Natural killer cell treated with Interleukin-12 subunit alpha and Interleukin-12 subunit beta and Interleukin-15 and Interleukin-18, amount 100 ng/mL, for 72 hours (primary cell): ENCODE results near the gene CRYBA2. TPM values are rescaled to one million over a fixed set of nuclear protein-coding genes. Genes with fewer than 3 reads are reported as not detected.

Experiments
- ATAC-seq, 2 donors: fragments of 150-1000 bp; cut with Tn5 transposase in 1 of 2; sonication (Bioruptor Pico), chemical (Tn5 transposase) in 1 of 2; 2 replicates each; pipeline ENCODE4 v1.10.0; 2021
- DNase-seq: peaks from one replicate; pipeline ENCODE4 v3.0.0; 2022; ENCODE audit warnings: low spot score
- H3K27ac Mint-ChIP-seq, 2 donors: 1 replicate in 1 of 2; 2 replicates in 1 of 2; pipeline ENCODE4 v1.8.0; 2022; ENCODE audit warnings: mixed read lengths in 2 of 2, mild to moderate bottlenecking in 1 of 2, moderate library complexity in 1 of 2
- H3K27me3 Mint-ChIP-seq, 2 donors: 1 replicate in 1 of 2; 2 replicates in 1 of 2; pipeline ENCODE4 v1.8.0; 2022; ENCODE audit warnings: mixed read lengths in 2 of 2
- H3K36me3 Mint-ChIP-seq: one replicate; pipeline ENCODE4 v1.8.0; 2022; ENCODE audit warnings: mixed read lengths
- H3K4me1 Mint-ChIP-seq, 2 donors: 1 replicate in 1 of 2; 2 replicates in 1 of 2; pipeline ENCODE4 v1.8.0; 2022; ENCODE audit warnings: low read depth in 2 of 2, mixed read lengths in 2 of 2, mild to moderate bottlenecking in 1 of 2
- H3K4me3 Mint-ChIP-seq: one replicate; pipeline ENCODE4 v1.8.0; 2022; ENCODE audit warnings: mixed read lengths
- H3K9me3 Mint-ChIP-seq: 2 replicates; pipeline ENCODE4 v1.8.0; 2022; ENCODE audit warnings: mixed read lengths
- total RNA-seq, 2 donors: library from RNA; stranded (reverse); gene quantifications; one replicate each; pipeline ENCODE4 v1.2.3, GENCODE V29; 2022

CRYBA2 gene
- total RNA-seq, 2 donors from 2014 or later = not detected

GRCh38 chr2:219028996-219029828 lies 36.0 kb upstream of the CRYBA2 start:
- no peaks in the 10 kb centered on the region for H3K4me1 Mint-ChIP-seq
- ATAC-seq (peak; percentile 8 to 15), DNase-seq (no peak)
- no peaks in the 10 kb centered on the region for H3K9me3 Mint-ChIP-seq
- H3K36me3 Mint-ChIP-seq = no peaks in the 10 kb centered on the region
- H3K4me3 Mint-ChIP-seq = no peak overlapping the region
- no peak overlapping the region for H3K27ac Mint-ChIP-seq
- peaks cover 17 to 25% of the 10 kb centered on the region in 2 donors for H3K27me3 Mint-ChIP-seq

GRCh38 chr2:219028141-219028540 lies 34.9 kb upstream of the CRYBA2 start:
- Mint-ChIP-seq H3K4me3 (no peak overlapping the region), H3K9me3 (no peaks in the 10 kb centered on the region), H3K27me3 (peaks cover 9 to 14% of the 10 kb centered on the region in 2 donors), H3K36me3 (no peaks in the 10 kb centered on the region), H3K27ac (no peak overlapping the region), H3K4me1 (no peaks in the 10 kb centered on the region)
- ATAC-seq (no peak), DNase-seq (no peak)

GRCh38 chr2:219027511-219028055 lies 34.4 kb upstream of the CRYBA2 start:
- Mint-ChIP-seq H3K9me3 (no peaks in the 10 kb centered on the region), H3K27me3 (peaks cover 6 to 10% of the 10 kb centered on the region in 2 donors), H3K27ac (no peak overlapping the region)

DNA sequence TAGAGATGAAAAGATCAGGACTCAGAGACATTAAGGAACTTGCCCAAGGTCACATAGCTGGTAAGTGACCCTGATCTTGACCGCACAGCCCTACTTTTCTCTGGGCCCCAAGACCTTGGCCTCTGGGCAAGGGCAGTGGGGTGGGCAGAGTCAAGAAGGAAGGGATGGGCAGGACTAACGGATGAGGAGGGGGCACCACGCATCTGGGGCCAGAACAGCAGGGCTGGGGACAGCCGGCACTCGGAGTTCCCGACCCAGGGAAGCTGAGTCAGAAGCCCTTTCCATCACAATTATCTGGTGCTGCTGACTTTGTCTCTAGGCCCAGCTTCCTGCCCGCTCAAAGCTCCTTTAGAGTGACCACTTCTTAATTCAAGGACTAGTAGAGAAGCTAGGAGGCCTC lies 33.7 kb upstream of the CRYBA2 start:
- DNase-seq (no peak), ATAC-seq (no peak)
- Mint-ChIP-seq H3K4me3 (no peak overlapping the region), H3K9me3 (no peaks in the 10 kb centered on the region), H3K4me1 (no peaks in the 10 kb centered on the region), H3K27ac (no peak overlapping the region), H3K27me3 (peaks cover 3 to 5% of the 10 kb centered on the region in 2 donors), H3K36me3 (no peaks in the 10 kb centered on the region)

More at GRCh38 chr2:219027511-219028055, 34.4 kb upstream of the CRYBA2 start:
- Mint-ChIP-seq H3K4me1 (no peaks in the 10 kb centered on the region), H3K4me3 (no peak overlapping the region), H3K36me3 (no peaks in the 10 kb centered on the region)
- no peak for DNase-seq
- no peak for ATAC-seq

- Mint-ChIP-seq H3K27ac (no peak overlapping the region), H3K4me3 (no peak overlapping the region), H3K4me1 (no peaks in the 10 kb centered on the region), H3K27me3 (peaks cover 0 to 5% of the 10 kb centered on the region in 2 donors), H3K36me3 (no peaks in the 10 kb centered on the region), H3K9me3 (no peaks in the 10 kb centered on the region)
- DNase-seq (no peak), ATAC-seq (no peak)
These were observed 32.7 kb upstream of the CRYBA2 start for GRCh38 chr2:219025637-219026585.

DNA sequence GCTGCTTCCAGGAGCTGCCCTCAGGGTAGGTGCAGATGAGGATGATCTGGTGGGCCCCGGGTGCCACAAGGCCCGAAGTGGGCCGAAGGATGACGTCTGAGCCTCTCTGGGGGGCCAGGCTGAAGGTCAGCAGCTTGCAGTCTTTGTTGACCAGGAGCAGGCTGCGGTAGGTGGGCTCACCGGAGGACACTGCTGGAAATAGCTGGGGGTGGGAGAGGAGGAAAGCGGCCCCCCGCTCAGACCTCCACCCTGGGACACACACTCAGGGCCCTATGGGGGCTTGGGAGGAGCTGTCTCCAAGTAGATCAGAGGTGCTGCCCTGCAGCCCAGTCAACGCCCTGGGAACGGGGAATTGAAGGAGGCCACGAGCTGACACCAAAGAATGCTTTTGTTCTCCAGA lies 30.8 kb upstream of the CRYBA2 start:
- Mint-ChIP-seq H3K4me3 (no peak overlapping the region), H3K27me3 (peaks cover 0 to 5% of the 10 kb centered on the region in 2 donors), H3K27ac (no peak overlapping the region), H3K36me3 (no peaks in the 10 kb centered on the region), H3K9me3 (no peaks in the 10 kb centered on the region), H3K4me1 (no peaks in the 10 kb centered on the region)
- DNase-seq (no peak), ATAC-seq (no peak)

DNA sequence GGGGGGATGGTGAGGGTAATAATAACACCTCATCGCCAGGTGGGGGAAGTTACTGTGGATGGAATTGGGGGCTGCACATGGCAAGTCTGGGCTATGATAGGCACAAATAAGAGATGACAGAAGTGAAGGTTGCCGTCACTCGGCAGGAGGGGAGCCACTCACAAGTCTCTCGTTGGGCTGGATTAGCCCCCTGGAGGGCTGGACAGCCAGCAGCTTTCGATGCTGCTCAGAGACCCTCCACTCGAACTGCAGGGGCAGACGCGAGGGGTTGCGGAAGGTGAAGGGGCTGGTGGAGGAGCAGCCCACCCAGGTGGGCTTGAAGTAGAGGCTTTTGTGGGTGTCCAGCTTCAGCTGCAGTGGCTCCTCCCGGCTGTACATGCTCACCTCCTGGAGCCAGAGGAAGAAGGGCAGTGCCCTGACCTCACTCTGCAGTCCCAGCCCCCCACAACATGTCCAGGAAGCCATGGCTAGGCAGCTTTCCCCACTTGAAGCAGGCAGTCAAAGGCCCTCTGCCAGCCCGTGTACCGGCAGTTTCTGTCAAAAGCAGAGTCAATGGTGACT lies 29.9 kb upstream of the CRYBA2 start:
- Mint-ChIP-seq H3K9me3 (no peaks in the 10 kb centered on the region), H3K27me3 (peaks cover 0 to 5% of the 10 kb centered on the region in 2 donors), H3K4me3 (no peak overlapping the region), H3K36me3 (no peaks in the 10 kb centered on the region), H3K4me1 (no peaks in the 10 kb centered on the region), H3K27ac (no peak overlapping the region)
- ATAC-seq (no peak), DNase-seq (no peak)

DNA sequence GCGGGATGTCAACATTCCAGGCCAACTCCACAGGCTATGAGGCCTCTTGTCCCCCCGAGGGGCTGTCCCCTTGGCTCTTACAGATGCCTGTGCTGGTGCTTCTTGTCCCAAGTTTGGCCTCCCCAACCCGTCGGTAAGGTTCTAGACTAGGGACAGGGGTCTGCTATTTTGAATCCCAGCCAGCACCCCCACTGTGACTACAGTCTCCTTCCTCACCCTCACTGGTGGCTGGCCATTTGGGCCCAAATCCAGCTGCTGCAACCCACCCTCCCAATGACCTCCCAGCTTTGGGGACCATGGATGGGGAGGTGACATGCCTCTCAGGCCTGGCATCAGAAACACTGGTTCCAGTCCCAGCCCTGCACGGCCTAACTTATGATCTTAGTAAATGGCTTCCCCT lies 29.4 kb upstream of the CRYBA2 start:
- H3K36me3 Mint-ChIP-seq = no peaks in the 10 kb centered on the region
- no peak overlapping the region for H3K27ac Mint-ChIP-seq
- H3K4me1 Mint-ChIP-seq = no peaks in the 10 kb centered on the region
- H3K4me3 Mint-ChIP-seq = no peak overlapping the region
- ATAC-seq = no peak
- no peak for DNase-seq
- H3K9me3 Mint-ChIP-seq = no peaks in the 10 kb centered on the region
- peaks cover 2 to 5% of the 10 kb centered on the region in 2 donors for H3K27me3 Mint-ChIP-seq

GRCh38 chr2:219022041-219022440 lies 28.8 kb upstream of the CRYBA2 start:
- no peak overlapping the region for H3K27ac Mint-ChIP-seq
- H3K36me3 Mint-ChIP-seq = no peaks in the 10 kb centered on the region
- ATAC-seq (no peak), DNase-seq (no peak)
- H3K4me3 Mint-ChIP-seq = no peak overlapping the region
- peaks cover 2 to 5% of the 10 kb centered on the region in 2 donors for H3K27me3 Mint-ChIP-seq
- no peaks in the 10 kb centered on the region for H3K4me1 Mint-ChIP-seq
- no peaks in the 10 kb centered on the region for H3K9me3 Mint-ChIP-seq

DNA sequence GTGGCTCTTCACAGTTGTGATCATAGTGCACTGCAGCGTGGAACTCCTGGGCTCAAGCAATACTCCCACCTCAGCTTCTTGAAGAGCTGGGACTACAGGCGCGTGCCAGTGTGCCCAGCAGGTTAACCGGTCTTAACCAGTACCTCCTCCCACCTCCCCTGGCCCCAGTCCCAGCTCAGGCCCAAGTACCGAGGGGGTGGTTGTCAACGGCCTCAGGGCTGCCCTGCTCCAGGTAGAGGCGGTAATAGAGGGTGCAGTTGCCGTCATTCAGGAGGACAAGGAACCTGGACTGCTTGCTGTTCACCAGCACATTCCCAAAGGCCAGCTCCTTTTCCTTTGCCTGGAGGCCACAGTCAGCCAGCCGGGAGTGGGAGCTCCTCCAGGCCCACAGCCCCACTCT lies 28.4 kb upstream of the CRYBA2 start:
- Mint-ChIP-seq H3K27ac (no peak overlapping the region), H3K4me3 (no peak overlapping the region), H3K27me3 (peaks cover 4 to 5% of the 10 kb centered on the region in 2 donors), H3K36me3 (no peaks in the 10 kb centered on the region), H3K9me3 (no peaks in the 10 kb centered on the region), H3K4me1 (no peaks in the 10 kb centered on the region)
- DNase-seq (no peak), ATAC-seq (no peak)

DNA sequence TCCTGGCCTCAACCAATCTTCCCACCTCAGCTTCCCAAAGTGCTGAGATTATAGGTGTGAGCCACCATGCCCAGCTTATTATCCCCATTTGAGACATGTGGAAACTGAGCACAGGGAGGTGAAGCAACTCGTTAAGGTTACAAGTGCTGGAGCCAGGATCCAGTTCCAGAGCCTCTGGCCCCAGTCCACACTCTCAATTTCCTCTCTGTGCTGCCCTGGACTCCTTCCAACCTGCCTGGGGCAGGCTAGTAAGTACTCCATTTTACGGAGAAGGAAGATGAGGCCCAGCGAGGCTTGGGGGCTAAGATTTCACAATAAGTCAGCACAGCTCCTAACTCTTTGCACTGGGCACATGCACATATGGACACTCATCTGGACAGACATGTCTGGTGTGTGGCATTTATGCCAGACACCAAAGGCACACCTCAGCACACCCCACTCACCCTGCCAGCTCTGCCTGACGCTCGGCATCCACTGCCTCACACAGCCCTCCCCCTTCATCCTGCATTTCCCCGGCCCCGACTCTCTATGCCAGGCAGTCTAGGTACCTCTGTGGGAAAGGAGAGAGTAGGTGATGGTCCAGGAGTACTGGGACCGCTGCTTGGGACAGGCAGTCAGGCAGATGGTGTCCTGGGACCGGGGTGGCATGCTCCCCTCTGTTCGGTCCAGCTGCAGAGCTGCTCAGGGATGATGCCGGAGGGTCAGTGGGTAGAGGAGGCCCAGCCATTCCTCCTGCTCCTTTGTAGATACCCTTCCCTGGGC lies 27.6 kb upstream of the CRYBA2 start:
- Mint-ChIP-seq H3K27ac (no peak overlapping the region), H3K36me3 (no peaks in the 10 kb centered on the region), H3K4me1 (no peaks in the 10 kb centered on the region), H3K27me3 (peaks cover 5 to 6% of the 10 kb centered on the region in 2 donors), H3K9me3 (no peaks in the 10 kb centered on the region), H3K4me3 (no peak overlapping the region)
- ATAC-seq (no peak), DNase-seq (no peak)

- H3K4me3 Mint-ChIP-seq = no peak overlapping the region
- H3K27me3 Mint-ChIP-seq = peaks cover 8 to 14% of the 10 kb centered on the region in 2 donors
- H3K9me3 Mint-ChIP-seq = no peaks in the 10 kb centered on the region
- H3K27ac Mint-ChIP-seq = no peak overlapping the region
- no peak for ATAC-seq
- no peaks in the 10 kb centered on the region for H3K36me3 Mint-ChIP-seq
- no peak for DNase-seq
- no peaks in the 10 kb centered on the region for H3K4me1 Mint-ChIP-seq
These were observed 26.2 kb upstream of the CRYBA2 start for GRCh38 chr2:219019436-219019835.

GRCh38 chr2:219018726-219019125 lies 25.5 kb upstream of the CRYBA2 start:
- Mint-ChIP-seq H3K27me3 (peaks cover 14 to 18% of the 10 kb centered on the region in 2 donors), H3K4me1 (no peaks in the 10 kb centered on the region), H3K27ac (no peak overlapping the region), H3K4me3 (no peak overlapping the region), H3K9me3 (no peaks in the 10 kb centered on the region), H3K36me3 (no peaks in the 10 kb centered on the region)
- DNase-seq (no peak), ATAC-seq (no peak)
